ENCODE results near the gene ULK1.

DNA sequence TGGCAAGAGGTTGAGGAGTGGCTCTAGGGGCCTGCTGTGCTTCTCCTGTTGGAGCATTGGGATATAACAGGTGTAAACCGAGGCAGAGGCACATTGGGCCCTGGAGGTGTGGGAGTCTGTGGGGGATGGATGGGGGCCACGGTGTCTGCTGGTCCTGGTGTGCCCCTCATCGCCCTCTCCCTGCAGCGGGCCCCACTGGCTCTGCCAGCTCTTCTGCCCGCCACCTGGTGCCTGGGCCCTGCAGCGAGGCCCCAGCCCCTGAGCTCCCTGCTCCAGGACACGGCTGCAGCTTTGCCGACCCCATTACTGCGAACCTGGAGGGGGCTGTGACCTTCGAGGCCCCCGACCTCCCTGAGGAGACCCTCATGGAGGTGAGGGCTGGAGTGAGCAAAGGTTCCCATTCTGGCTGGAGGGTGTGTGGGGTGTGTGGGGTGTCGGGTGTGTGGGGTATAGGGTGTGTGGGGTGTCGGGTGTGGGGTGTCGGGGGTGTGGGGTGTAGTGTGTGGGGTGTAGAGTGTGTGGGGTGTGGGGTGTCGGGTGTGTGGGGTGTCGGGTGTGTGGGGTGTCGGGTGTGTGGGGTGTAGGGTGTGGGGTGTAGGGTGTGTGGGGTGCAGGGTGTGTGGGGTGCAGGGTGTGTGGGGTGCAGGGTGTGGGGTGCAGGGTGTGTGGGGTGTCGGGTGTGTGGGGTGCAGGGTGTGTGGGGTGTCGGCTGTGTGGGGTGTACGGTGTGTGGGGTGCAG, 24.1 kb downstream of the ULK1 start:
- TF ChIP-seq POLR2AphosphoS5 (IDR thresholded peaks at IDR 0.05; ENCODE audit: borderline replicate concordance, low read depth, low read length): no peak
- no peak for TF ChIP-seq EZH2 (IDR thresholded peaks at IDR 0.05)
- TF ChIP-seq FOXP2 (optimal IDR thresholded peaks at IDR 0.05; ENCODE audit: control extremely low read depth, extremely low read length, insufficient read depth): no peak
